Hepatocyte (in vitro differentiated cells): ENCODE results near the gene ADGRA3.

Experiments
- CTCF ChIP-seq: fragments of 200-600 bp; sonication (generic); IDR thresholded peaks from 2 replicates; pipeline ENCODE4 v1.5.1; 2016; ENCODE audit warnings: antibody characterized with exemption, mild to moderate bottlenecking; ENCODE audit not compliant: poor library complexity
- EZH2 ChIP-seq: fragments of 200-600 bp; sonication (generic); IDR thresholded peaks from 2 replicates; pipeline ENCODE4 v1.6.1; 2016; ENCODE audit warnings: antibody characterized with exemption, mild to moderate bottlenecking, borderline replicate concordance

- TF ChIP-seq EZH2: no peak
- peak; percentile 84 for TF ChIP-seq CTCF
Measured at GRCh38 chr4:22410645-22411247, 105.1 kb downstream of the ADGRA3 start.
